GM12878 (cell line): ENCODE data around the gene SUSD6.

Source experiments
- CEBPB ChIP-seq, 2 experiments: fragments of 150-350 bp in 1 of 2; IDR thresholded peaks; 2 replicates each; pipeline ENCODE4 v1.6.1; 2012 to 2014; ENCODE audit warnings: low read depth in 2 of 2, low read length in 2 of 2, borderline replicate concordance in 1 of 2, inconsistent platforms in 1 of 2
- EGR1 ChIP-seq, 2 experiments: IDR thresholded peaks; 1 replicate in 1 of 2; 2 replicates in 1 of 2; pipeline ENCODE4 v1.6.1; 2011 to 2012; ENCODE audit warnings: low read depth in 2 of 2, low read length in 2 of 2, borderline replicate concordance in 1 of 2, mild to moderate bottlenecking in 1 of 2, moderate library complexity in 1 of 2
- POLR2A ChIP-seq: IDR thresholded peaks from 2 replicates; pipeline ENCODE4 v1.6.1; 2011; ENCODE audit warnings: low read depth, mild to moderate bottlenecking, low read length
- RAD21 ChIP-seq: IDR thresholded peaks from 2 replicates; pipeline ENCODE4 v1.6.1; 2011; ENCODE audit warnings: mild to moderate bottlenecking, low read depth, low read length, moderate library complexity; ENCODE audit not compliant: insufficient read depth
- TF ChIP-seq, protein P1 (sequence below): IDR thresholded peaks from 2 replicates; pipeline ENCODE4 v1.6.1; 2011; ENCODE audit warnings: mild to moderate bottlenecking, low read depth, low read length, moderate library complexity; ENCODE audit not compliant: insufficient replicate concordance
- TF ChIP-seq, protein P2 (sequence below), 3 experiments: IDR thresholded peaks in 2 of 3; conservative IDR thresholded peaks in 1 of 3; 2 replicates each; pipeline ENCODE4 v1.5.1; 2011; ENCODE audit warnings: low read depth in 3 of 3, low read length in 3 of 3, mild to moderate bottlenecking in 3 of 3, control low read depth in 2 of 3, moderate library complexity in 2 of 3, inconsistent platforms in 1 of 3, mixed read lengths in 1 of 3; ENCODE audit not compliant: control insufficient read depth in 2 of 3, insufficient read depth in 1 of 3; ENCODE audit errors: extremely low read depth in 1 of 3

- no peak for TF ChIP-seq POLR2A
- TF ChIP-seq, protein P1, sequence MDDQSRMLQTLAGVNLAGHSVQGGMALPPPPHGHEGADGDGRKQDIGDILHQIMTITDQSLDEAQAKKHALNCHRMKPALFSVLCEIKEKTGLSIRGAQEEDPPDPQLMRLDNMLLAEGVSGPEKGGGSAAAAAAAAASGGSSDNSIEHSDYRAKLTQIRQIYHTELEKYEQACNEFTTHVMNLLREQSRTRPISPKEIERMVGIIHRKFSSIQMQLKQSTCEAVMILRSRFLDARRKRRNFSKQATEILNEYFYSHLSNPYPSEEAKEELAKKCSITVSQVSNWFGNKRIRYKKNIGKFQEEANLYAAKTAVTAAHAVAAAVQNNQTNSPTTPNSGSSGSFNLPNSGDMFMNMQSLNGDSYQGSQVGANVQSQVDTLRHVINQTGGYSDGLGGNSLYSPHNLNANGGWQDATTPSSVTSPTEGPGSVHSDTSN: no peak
- TF ChIP-seq, protein P2, sequence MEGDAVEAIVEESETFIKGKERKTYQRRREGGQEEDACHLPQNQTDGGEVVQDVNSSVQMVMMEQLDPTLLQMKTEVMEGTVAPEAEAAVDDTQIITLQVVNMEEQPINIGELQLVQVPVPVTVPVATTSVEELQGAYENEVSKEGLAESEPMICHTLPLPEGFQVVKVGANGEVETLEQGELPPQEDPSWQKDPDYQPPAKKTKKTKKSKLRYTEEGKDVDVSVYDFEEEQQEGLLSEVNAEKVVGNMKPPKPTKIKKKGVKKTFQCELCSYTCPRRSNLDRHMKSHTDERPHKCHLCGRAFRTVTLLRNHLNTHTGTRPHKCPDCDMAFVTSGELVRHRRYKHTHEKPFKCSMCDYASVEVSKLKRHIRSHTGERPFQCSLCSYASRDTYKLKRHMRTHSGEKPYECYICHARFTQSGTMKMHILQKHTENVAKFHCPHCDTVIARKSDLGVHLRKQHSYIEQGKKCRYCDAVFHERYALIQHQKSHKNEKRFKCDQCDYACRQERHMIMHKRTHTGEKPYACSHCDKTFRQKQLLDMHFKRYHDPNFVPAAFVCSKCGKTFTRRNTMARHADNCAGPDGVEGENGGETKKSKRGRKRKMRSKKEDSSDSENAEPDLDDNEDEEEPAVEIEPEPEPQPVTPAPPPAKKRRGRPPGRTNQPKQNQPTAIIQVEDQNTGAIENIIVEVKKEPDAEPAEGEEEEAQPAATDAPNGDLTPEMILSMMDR (IDR thresholded peaks at IDR 0.05 in 2 of 3, conservative IDR thresholded peaks at IDR 0.05 in 1 of 3; ENCODE audit: control insufficient read depth in 2 of 3, extremely low read depth in 1 of 3, insufficient read depth in 1 of 3, low read depth in 3 of 3, low read length in 3 of 3): no peak
- TF ChIP-seq RAD21: no peak
- no peak for TF ChIP-seq CEBPB (IDR thresholded peaks at IDR 0.05; ENCODE audit: borderline replicate concordance in 1 of 2, low read depth in 2 of 2, low read length in 2 of 2)
- no peak for TF ChIP-seq EGR1 (IDR thresholded peaks at IDR 0.05; ENCODE audit: borderline replicate concordance in 1 of 2, low read depth in 2 of 2, low read length in 2 of 2)
Measured at GRCh38 chr14:69630360-69630759, 19.0 kb downstream of the SUSD6 start.
